GM12878 (cell line): ENCODE measurements around the gene ANO8. TPM values are rescaled to one million over a fixed set of nuclear protein-coding genes. Genes with fewer than 3 reads are reported as not detected.

Experiments
- ATAC-seq: fragments of 200-7000 bp; cut with Tn5 transposase; 3 replicates; pipeline ENCODE4 v1.9.1; 2020; ENCODE audit warnings: mild to moderate bottlenecking, moderate library complexity
- BruUV-seq: library from RNA; stranded (reverse); fragments of 400-500 nt; replicated peaks from 2 replicates; lab custom pipeline; 2021; lab: Mats Ljungman, UMichigan
- CTCF ChIA-PET: fragments of 300-600 bp; sonication (Branson Sonifier 250); formaldehyde crosslinking; extraction: SDS; loops from one replicate; lab custom pipeline; 2021; ENCODE audit warnings: inconsistent platforms; lab: Yijun Ruan, JAX
- POLR2A ChIA-PET: fragments of 350-600 bp; formaldehyde crosslinking; extraction: SDS; loops from one replicate; lab custom pipeline; 2021; ENCODE audit warnings: inconsistent platforms; lab: Charles Lee
- RAD21 ChIA-PET: fragments of 300-600 bp; sonication (Branson Sonifier 250); formaldehyde crosslinking; loops from one replicate; lab custom pipeline; 2023; ENCODE audit warnings: antibody characterized with exemption; ENCODE audit not compliant: unreplicated experiment; lab: Charles Lee
- SMC1A ChIA-PET: fragments of 300-600 bp; sonication (Branson Sonifier 250); formaldehyde crosslinking; loops from one replicate; lab custom pipeline; 2023; ENCODE audit not compliant: unreplicated experiment, uncharacterized antibody; lab: Charles Lee
- DNase-seq: peaks from one replicate; pipeline ENCODE4 v3.0.0-alpha.2; 2011; ENCODE audit warnings: low read depth, low spot score
- FAIRE-seq: peaks from 3 replicates; lab custom pipeline; 2011; peaks lifted over from hg19 to GRCh38; lab: Jason Lieb, UNC
- H2AFZ ChIP-seq: 2 replicates; pipeline ENCODE4 v1.6.0; 2011; ENCODE audit warnings: low read depth, low read length, control low read depth; ENCODE audit not compliant: control insufficient read depth
- H3K27ac ChIP-seq: 2 replicates; pipeline ENCODE4 v1.5.1; 2011; ENCODE audit warnings: control low read depth; ENCODE audit not compliant: control insufficient read depth, insufficient read depth
- H3K27me3 ChIP-seq, 2 experiments: replicated peaks in 1 of 2; 2 replicates each; pipeline versions ENCODE4 v1.6.0 to v1.6.1; 2011; ENCODE audit warnings: low read length in 1 of 2; ENCODE audit not compliant: control insufficient read depth in 2 of 2, insufficient read depth in 2 of 2
- H3K36me3 ChIP-seq, 2 experiments: 2 replicates each; pipeline ENCODE4 v1.5.1; 2011; ENCODE audit warnings: low read length in 1 of 2; ENCODE audit not compliant: control insufficient read depth in 2 of 2, insufficient read depth in 2 of 2
- H3K4me1 ChIP-seq: 2 replicates; pipeline ENCODE4 v1.6.1; 2011; ENCODE audit warnings: mild to moderate bottlenecking, low read length, moderate library complexity, mixed read lengths; ENCODE audit not compliant: control insufficient read depth, insufficient read depth
- H3K4me2 ChIP-seq: 2 replicates; pipeline ENCODE4 v1.6.0; 2011; ENCODE audit warnings: control low read depth; ENCODE audit not compliant: control insufficient read depth, insufficient read depth
- H3K4me3 ChIP-seq: fragments of 200-600 bp; sonication (generic); 2 replicates; pipeline ENCODE4 v1.5.1; 2016
- H3K79me2 ChIP-seq: 2 replicates; pipeline ENCODE4 v1.6.0; 2011; ENCODE audit warnings: low read length; ENCODE audit not compliant: control insufficient read depth, insufficient read depth
- H3K9ac ChIP-seq: 2 replicates; pipeline ENCODE4 v1.8.0; 2011; ENCODE audit warnings: low read length, control low read depth, mixed read lengths; ENCODE audit not compliant: control insufficient read depth, insufficient read depth
- H3K9me3 ChIP-seq: replicated peaks from 3 replicates; pipeline ENCODE4 v1.5.1; 2011; ENCODE audit warnings: mild to moderate bottlenecking, low read length; ENCODE audit not compliant: control insufficient read depth, insufficient read depth
- H4K20me1 ChIP-seq: 2 replicates; pipeline ENCODE4 v1.6.0; 2011; ENCODE audit not compliant: control insufficient read depth, insufficient read depth
- CBX3 ChIP-seq: fragments of 200-600 bp; sonication (generic); IDR thresholded peaks from 2 replicates; pipeline ENCODE4 v1.6.1; 2016; ENCODE audit warnings: low read depth, borderline replicate concordance
- MEF2B ChIP-seq: fragments of 450-650 bp; IDR thresholded peaks from 2 replicates; pipeline ENCODE4 v1.6.1; 2018; ENCODE audit warnings: mild to moderate bottlenecking, moderate library complexity; ENCODE audit not compliant: partially characterized antibody, poor library complexity, severe bottlenecking
- NFXL1 ChIP-seq: fragments of 450-650 bp; IDR thresholded peaks from 2 replicates; pipeline ENCODE4 v1.6.1; 2017; ENCODE audit warnings: antibody characterized with exemption, mild to moderate bottlenecking, borderline replicate concordance
- SMAD1 ChIP-seq: fragments of 450-650 bp; IDR thresholded peaks from 2 replicates; pipeline ENCODE4 v1.6.1; 2018; ENCODE audit warnings: mild to moderate bottlenecking, low read depth; ENCODE audit not compliant: partially characterized antibody
- SREBF2 ChIP-seq: IDR thresholded peaks from 2 replicates; pipeline ENCODE4 v1.6.1; 2012; ENCODE audit warnings: mild to moderate bottlenecking, low read length
- WRNIP1 ChIP-seq: IDR thresholded peaks from 2 replicates; pipeline ENCODE4 v1.6.1; 2011; ENCODE audit warnings: low read depth, low read length, improper control_type of control experiment, borderline replicate concordance
- YY1 ChIP-seq: IDR thresholded peaks from 2 replicates; pipeline ENCODE4 v1.6.1; 2011; ENCODE audit warnings: low read depth, mild to moderate bottlenecking, low read length
- WGBS: methylation state at CpG from one replicate; pipeline ENCODE4 v1.1.6; 2016; ENCODE audit warnings: low lambda C conversion rate; ENCODE audit not compliant: insufficient replicate concordance, insufficient coverage; ENCODE audit errors: missing lambda C conversion rate; 5-methylcytosine and 5-hydroxymethylcytosine counted together
- in situ Hi-C: fragments of 300-500 bp; cut with MboI; formaldehyde crosslinking; loops from 9 replicates; pipeline ENCODE4 v1.14.3; 2018; ENCODE audit warnings: mixed read lengths
- intact Hi-C: fragments of 100-400 bp; cut with micrococcal nuclease; formaldehyde crosslinking; loops from one replicate; pipeline ENCODE4 v1.14.2; 2022; ENCODE audit not compliant: unreplicated experiment
- polyA plus RNA-seq, 11 experiments: library from polyadenylated mRNA; depleted of rRNA in 4 of 11; unstranded in 6 of 11; stranded (reverse) in 5 of 11; fragments of >200 nt; fragmentation: Nextera tagmentation in 4 of 11; fragmentation: Illumina TruSeq in 1 of 11; extraction: Ambion mirVana in 4 of 11; extraction: Trizol in 1 of 11; gene quantifications; 1 replicate in 1 of 11; 2 replicates in 10 of 11; pipeline versions ENCODE4 v1.2.1 to v1.2.3, GENCODE V29; 2011 to 2016; ENCODE audit warnings: inconsistent platforms in 2 of 11, missing spikeins in 2 of 11, low read depth in 1 of 11
- total RNA-seq, 4 experiments: library from RNA; depleted of rRNA in 3 of 4; stranded (reverse); fragments of >200 nt in 3 of 4; fragmentation: Illumina TruSeq in 1 of 4; extraction: Trizol in 1 of 4; gene quantifications; 2 replicates each; pipeline versions ENCODE4 v1.2.1 to v1.2.3, GENCODE V29; 2013 to 2021
- TF ChIP-seq, protein P1 (sequence below): fragments of 450-650 bp; IDR thresholded peaks from 2 replicates; pipeline ENCODE4 v1.6.1; 2017; ENCODE audit warnings: mild to moderate bottlenecking
- TF ChIP-seq, protein P2 (sequence below): fragments of 150-350 bp; IDR thresholded peaks from 2 replicates; pipeline ENCODE4 v1.6.1; 2016; ENCODE audit warnings: low read depth, low read length
- TF ChIP-seq, protein P3 (sequence below): fragments of 450-650 bp; IDR thresholded peaks from 2 replicates; pipeline ENCODE4 v1.6.1; 2016; ENCODE audit warnings: mild to moderate bottlenecking
- TF ChIP-seq, protein P4 (sequence below): fragments of 150-350 bp; IDR thresholded peaks from 2 replicates; pipeline ENCODE4 v1.6.1; 2014; ENCODE audit warnings: mild to moderate bottlenecking, low read depth, low read length

ANO8 gene
- total and polyA plus RNA-seq, 10 of the 15 experiments (the other 5 are each of a cell fraction or from before 2014, with no cell fraction given), result 0.04 to 6.7 (median 1.1) TPM

GRCh38 chr19:17309198-17309964 lies 25.3 kb downstream of the ANO8 start, which contains the start of gene DDA1:
Gene DDA1 (plus strand): TSS chr19:17309563. CDS start chr19:17309655, 92 bp downstream.
- Histone ChIP-seq H3K36me3 (peaks cover under 1 to 9% of the 10 kb centered on the region in 2 experiments; a peak in 3 of 4 replicates), H3K27ac (peak within 1 kb of the TSS; percentile 88), H3K4me1 (peaks cover 20% of the 10 kb centered on the region), H3K4me2 (peak within 1 kb of the TSS; percentile 98), H3K27me3 (no peaks in the 10 kb centered on the region), H3K4me3 (peak within 1 kb of the TSS; percentile 96), H4K20me1 (peaks cover 3% of the 10 kb centered on the region; the same call in 1 of the 2 replicates), H2AFZ (peak within 1 kb of the TSS; percentile 72), H3K79me2 (peaks cover 37% of the 10 kb centered on the region), H3K9ac (peak within 1 kb of the TSS; percentile 80), H3K9me3 (no peaks in the 10 kb centered on the region)
- peak; percentile 87 for ATAC-seq
- peak; percentile 100 for DNase-seq
- in situ Hi-C loops (no loop called here), intact Hi-C loops (loop anchor here (1.0 to 10.0 kb wide), 2 partner anchors 25 to 415 kb away; partner anchors contain the start of gene ANO8)
- ChIA-PET POLR2A (interaction anchor here (0.5 to 2.9 kb wide), 13 partner anchors 12 to 110 kb away, joined by 3 to 24 read pairs (median 4); partner anchors contain the start of genes ANO8, BABAM1, BST2 and MVB12A), SMC1A (interaction anchor here (1.0 to 2.0 kb wide), 3 partner anchors 16 to 27 kb away, joined by 4 to 6 read pairs (median 5); no protein-coding TSS in a partner anchor), RAD21 (interaction anchor here (0.8 to 1.5 kb wide), 13 partner anchors 12 to 110 kb away, joined by 3 to 9 read pairs (median 4); partner anchors contain the start of genes ANO8, BABAM1, BST2 and USE1), CTCF (interaction anchor here (0.8 to 1.8 kb wide), 7 partner anchors 23 to 111 kb away, joined by 3 to 9 read pairs (median 4); partner anchors contain the start of gene BABAM1)
- 1% methylated on average over 42 of the region's 46 CpGs for WGBS
- FAIRE-seq, result peak; percentile 100
- TSS peak; percentile 65 for BruUV-seq
- TF ChIP-seq, protein P1, sequence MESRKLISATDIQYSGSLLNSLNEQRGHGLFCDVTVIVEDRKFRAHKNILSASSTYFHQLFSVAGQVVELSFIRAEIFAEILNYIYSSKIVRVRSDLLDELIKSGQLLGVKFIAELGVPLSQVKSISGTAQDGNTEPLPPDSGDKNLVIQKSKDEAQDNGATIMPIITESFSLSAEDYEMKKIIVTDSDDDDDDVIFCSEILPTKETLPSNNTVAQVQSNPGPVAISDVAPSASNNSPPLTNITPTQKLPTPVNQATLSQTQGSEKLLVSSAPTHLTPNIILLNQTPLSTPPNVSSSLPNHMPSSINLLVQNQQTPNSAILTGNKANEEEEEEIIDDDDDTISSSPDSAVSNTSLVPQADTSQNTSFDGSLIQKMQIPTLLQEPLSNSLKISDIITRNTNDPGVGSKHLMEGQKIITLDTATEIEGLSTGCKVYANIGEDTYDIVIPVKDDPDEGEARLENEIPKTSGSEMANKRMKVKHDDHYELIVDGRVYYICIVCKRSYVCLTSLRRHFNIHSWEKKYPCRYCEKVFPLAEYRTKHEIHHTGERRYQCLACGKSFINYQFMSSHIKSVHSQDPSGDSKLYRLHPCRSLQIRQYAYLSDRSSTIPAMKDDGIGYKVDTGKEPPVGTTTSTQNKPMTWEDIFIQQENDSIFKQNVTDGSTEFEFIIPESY, result no peak
- TF ChIP-seq WRNIP1 (no peak), MEF2B (peak; percentile 9), SMAD1 (no peak), NFXL1 (no peak), YY1 (peak; percentile 89), SREBF2 (0 out of 2 replicates have a peak, but pooled peaks have one; percentile 15), CBX3 (no peak)
- TF ChIP-seq, protein P2, sequence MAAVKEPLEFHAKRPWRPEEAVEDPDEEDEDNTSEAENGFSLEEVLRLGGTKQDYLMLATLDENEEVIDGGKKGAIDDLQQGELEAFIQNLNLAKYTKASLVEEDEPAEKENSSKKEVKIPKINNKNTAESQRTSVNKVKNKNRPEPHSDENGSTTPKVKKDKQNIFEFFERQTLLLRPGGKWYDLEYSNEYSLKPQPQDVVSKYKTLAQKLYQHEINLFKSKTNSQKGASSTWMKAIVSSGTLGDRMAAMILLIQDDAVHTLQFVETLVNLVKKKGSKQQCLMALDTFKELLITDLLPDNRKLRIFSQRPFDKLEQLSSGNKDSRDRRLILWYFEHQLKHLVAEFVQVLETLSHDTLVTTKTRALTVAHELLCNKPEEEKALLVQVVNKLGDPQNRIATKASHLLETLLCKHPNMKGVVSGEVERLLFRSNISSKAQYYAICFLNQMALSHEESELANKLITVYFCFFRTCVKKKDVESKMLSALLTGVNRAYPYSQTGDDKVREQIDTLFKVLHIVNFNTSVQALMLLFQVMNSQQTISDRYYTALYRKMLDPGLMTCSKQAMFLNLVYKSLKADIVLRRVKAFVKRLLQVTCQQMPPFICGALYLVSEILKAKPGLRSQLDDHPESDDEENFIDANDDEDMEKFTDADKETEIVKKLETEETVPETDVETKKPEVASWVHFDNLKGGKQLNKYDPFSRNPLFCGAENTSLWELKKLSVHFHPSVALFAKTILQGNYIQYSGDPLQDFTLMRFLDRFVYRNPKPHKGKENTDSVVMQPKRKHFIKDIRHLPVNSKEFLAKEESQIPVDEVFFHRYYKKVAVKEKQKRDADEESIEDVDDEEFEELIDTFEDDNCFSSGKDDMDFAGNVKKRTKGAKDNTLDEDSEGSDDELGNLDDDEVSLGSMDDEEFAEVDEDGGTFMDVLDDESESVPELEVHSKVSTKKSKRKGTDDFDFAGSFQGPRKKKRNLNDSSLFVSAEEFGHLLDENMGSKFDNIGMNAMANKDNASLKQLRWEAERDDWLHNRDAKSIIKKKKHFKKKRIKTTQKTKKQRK, result no peak; the same call in 1 of the 2 replicates
- TF ChIP-seq, protein P3, sequence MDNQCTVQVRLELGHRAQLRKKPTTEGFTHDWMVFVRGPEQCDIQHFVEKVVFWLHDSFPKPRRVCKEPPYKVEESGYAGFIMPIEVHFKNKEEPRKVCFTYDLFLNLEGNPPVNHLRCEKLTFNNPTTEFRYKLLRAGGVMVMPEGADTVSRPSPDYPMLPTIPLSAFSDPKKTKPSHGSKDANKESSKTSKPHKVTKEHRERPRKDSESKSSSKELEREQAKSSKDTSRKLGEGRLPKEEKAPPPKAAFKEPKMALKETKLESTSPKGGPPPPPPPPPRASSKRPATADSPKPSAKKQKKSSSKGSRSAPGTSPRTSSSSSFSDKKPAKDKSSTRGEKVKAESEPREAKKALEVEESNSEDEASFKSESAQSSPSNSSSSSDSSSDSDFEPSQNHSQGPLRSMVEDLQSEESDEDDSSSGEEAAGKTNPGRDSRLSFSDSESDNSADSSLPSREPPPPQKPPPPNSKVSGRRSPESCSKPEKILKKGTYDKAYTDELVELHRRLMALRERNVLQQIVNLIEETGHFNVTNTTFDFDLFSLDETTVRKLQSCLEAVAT, result peak; percentile 49; the same call in 1 of the 2 replicates
- TF ChIP-seq, protein P4, sequence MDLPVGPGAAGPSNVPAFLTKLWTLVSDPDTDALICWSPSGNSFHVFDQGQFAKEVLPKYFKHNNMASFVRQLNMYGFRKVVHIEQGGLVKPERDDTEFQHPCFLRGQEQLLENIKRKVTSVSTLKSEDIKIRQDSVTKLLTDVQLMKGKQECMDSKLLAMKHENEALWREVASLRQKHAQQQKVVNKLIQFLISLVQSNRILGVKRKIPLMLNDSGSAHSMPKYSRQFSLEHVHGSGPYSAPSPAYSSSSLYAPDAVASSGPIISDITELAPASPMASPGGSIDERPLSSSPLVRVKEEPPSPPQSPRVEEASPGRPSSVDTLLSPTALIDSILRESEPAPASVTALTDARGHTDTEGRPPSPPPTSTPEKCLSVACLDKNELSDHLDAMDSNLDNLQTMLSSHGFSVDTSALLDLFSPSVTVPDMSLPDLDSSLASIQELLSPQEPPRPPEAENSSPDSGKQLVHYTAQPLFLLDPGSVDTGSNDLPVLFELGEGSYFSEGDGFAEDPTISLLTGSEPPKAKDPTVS, result 0 out of 2 replicates have a peak, but pooled peaks have one; percentile 40
